NCI-H1436 (cell line): ENCODE measurements around the gene RGPD6.
"Not testable (repeated sequence)": the region's sequence is repeated elsewhere in the genome, so short reads cannot be mapped to it uniquely, and the experiment has no call there.

Source experiments
- DNase-seq: peaks from one replicate; lab custom pipeline; 2025; lab: John Stamatoyannopoulos, UW

The RGPD6 gene

DNA sequence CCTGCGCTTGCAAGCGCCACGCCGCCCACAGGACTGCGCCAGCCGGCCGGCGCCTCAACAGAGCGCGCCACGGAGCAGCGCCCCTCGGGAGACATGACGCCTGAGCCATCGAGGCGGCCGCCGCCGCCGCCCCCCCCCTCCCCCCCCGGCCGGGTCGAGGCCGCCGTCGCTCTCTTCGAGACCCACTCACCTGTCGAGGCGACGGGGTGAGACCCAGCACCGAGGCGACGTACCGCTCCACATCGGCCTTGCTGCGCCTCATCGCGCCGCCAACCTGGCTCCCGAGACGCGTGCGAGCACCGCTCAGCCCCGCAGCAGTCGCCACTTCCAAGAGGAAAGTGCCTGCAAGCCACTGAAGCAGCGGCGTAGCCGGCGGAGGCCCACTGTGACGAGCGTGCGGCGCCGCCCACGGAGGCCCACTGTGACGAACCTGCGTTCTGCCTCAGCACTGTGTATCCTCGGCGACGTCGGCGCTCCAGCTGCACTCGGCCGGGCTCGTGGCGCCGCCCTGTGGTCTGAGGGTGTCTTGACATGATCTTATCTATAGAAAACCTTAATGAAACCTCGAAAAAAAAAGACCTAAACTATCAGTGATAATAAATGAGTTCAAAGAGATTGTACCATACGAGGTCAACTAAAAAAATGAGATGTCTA, at the start of gene RGPD6:
TSS of gene RGPD6 (minus strand) at position 460 of the 654 bp plus-strand sequence. CDS start at position 262, 198 bp downstream.
- DNase-seq: not testable (repeated sequence)

- not testable (repeated sequence) for DNase-seq
Measured at GRCh38 chr2:110619326-110619939, 42.4 kb upstream of the RGPD6 start.

GRCh38 chr2:110613927-110614326, 36.9 kb upstream of the RGPD6 start:
- not testable (repeated sequence) for DNase-seq

DNA sequence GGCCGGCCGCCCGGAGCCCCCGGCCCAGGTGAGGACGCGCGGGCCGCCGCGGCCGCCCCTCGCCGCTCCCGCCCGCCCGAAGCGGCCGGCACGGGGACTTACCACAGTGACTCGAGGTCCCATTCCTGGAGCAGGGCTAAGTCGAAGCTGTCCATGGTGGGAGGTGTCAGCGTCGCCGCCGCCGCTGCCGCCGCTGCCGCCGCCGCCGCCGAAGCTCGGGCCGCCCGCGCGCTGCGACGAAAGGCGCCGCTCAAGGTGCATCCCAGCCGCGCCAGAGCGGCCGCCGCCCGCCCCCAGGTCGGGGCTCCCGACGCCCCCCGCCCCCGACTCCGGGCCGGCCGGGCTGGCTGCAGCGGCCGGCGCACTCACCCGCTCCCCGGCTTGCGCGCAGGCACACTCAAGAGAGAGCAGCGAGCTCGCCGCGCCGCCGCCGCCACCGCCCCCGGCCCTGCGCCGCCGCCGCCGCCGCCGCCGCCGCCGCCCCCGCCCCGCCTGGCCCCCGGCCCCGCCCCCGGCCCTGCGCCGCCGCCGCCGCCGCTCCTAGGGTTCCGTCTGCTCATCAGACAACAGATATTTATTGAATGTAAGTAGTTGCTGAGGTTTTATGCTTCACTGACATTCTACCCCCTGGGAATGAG, 33.7 kb upstream of the RGPD6 start:
- not testable (repeated sequence) for DNase-seq

- DNase-seq: not testable (repeated sequence)
Measured at GRCh38 chr2:110609843-110610612, 33.0 kb upstream of the RGPD6 start.

- DNase-seq: not testable (repeated sequence)
Measured at GRCh38 chr2:110608788-110609502, 31.9 kb upstream of the RGPD6 start.

GRCh38 chr2:110605057-110605456, 28.0 kb upstream of the RGPD6 start:
- DNase-seq: not testable (repeated sequence)

GRCh38 chr2:110603917-110604591, 27.0 kb upstream of the RGPD6 start:
- DNase-seq: not testable (repeated sequence)

GRCh38 chr2:110602139-110602538, 25.1 kb upstream of the RGPD6 start:
- not testable (repeated sequence) for DNase-seq

DNA sequence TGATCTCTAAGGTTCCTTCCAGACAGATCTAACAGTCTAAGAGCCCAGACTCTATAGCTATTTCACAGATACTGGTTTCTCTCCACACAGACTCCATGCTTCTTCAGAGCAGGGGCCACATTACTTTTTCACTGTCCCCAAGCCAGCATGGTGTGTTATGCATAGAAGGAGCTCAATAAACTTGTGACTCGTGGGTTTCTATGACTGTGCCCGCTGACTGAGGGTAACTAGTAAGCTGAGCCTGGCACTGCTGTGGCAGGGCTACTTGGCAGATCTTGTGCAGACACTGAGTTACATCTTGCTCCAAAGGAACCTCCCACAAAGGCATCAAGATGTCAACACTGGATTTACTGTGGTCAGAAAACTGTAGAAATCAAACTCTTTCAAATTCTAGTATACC, 15.0 kb upstream of the RGPD6 start:
- not testable (repeated sequence) for DNase-seq

GRCh38 chr2:110589677-110590330, 12.8 kb upstream of the RGPD6 start:
- DNase-seq: not testable (repeated sequence)

GRCh38 chr2:110588520-110588919, 11.5 kb upstream of the RGPD6 start:
- DNase-seq: not testable (repeated sequence)

- DNase-seq: not testable (repeated sequence)
Measured at GRCh38 chr2:110579216-110579965, 2.4 kb upstream of the RGPD6 start.

DNA sequence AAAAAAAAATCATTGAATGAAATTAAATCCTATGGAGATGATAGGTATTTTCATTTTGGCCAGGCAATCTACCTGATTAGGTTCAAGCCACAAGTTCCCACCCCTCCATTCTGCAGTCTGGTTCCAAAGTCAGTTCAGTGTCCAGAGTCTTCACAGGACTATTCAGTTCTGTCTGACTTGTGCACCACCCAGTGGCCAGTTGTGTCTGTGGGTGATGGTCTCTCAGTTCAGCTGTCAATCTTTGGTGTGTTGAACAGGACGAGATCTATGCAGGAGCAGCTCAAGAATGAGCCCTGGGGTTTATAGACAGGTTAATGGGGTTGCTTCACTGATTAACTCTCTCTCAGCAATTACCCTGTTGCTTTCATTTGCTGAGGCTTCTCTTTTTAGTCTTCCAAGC, 1.4 kb upstream of the RGPD6 start:
- DNase-seq: not testable (repeated sequence)

DNA sequence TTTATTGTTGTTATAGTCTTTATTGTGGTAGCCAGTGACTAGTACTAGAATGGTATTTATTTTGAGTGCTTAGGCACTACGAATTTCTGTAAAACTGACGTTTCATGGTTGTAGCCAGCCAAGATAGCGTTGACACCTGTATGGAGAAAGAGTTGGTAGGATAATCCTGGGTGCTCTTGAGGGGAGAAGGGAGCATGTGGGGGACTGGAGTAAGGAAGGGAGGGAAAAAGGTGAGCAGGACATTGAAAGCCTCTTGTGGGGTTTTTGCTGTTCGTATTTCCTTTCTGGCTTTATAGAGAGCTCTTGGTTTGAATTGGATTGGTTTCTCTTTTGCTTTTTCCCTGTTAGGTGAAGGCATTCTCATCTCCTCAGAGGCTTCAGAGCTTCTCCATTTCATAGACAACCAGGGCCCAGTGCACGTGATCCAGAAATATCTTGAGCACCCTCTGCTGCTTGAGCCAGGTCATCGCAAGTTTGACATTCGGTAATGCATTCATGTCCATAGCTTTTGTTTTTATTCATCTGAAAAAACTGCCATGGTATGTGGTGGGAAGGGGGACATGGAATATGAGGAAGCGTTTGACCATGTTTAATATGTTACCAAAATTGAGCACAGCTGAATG, 77.2 kb downstream of the RGPD6 start:
- DNase-seq: not testable (repeated sequence)

GRCh38 chr2:110496027-110496426, 81.0 kb downstream of the RGPD6 start:
- not testable (repeated sequence) for DNase-seq

- DNase-seq: not testable (repeated sequence)
Measured at GRCh38 chr2:110494488-110494887, 82.5 kb downstream of the RGPD6 start.

- not testable (repeated sequence) for DNase-seq
Measured at GRCh38 chr2:110488991-110489390, 88.0 kb downstream of the RGPD6 start.

- not testable (repeated sequence) for DNase-seq
Measured at GRCh38 chr2:110482697-110483096, 94.3 kb downstream of the RGPD6 start.
